Ishikawa (cell line): ENCODE data around the gene ZNF248.
A peak's percentile ranks its signal among the peaks of the same experiment; 100 is the strongest.

Source experiments
- CEBPB ChIP-seq: IDR thresholded peaks from 2 replicates; pipeline ENCODE4 v1.6.1; 2012
- CREB1 ChIP-seq: IDR thresholded peaks from 2 replicates; pipeline ENCODE4 v1.6.1; 2012; ENCODE audit warnings: low read depth
- EGR1 ChIP-seq: IDR thresholded peaks from 2 replicates; pipeline ENCODE4 v1.6.1; 2012
- EP300 ChIP-seq: IDR thresholded peaks from 2 replicates; pipeline ENCODE4 v1.6.1; 2012; ENCODE audit warnings: borderline replicate concordance
- FOXM1 ChIP-seq: IDR thresholded peaks from 2 replicates; pipeline ENCODE4 v1.6.1; 2012; ENCODE audit warnings: low read depth, borderline replicate concordance
- NFIC ChIP-seq: IDR thresholded peaks from 2 replicates; pipeline ENCODE4 v1.6.1; 2012
- RAD21 ChIP-seq: IDR thresholded peaks from 2 replicates; pipeline ENCODE4 v1.6.1; 2012; ENCODE audit warnings: low read depth
- TAF1 ChIP-seq: IDR thresholded peaks from 2 replicates; pipeline ENCODE4 v1.6.1; 2012; ENCODE audit warnings: low read depth, mild to moderate bottlenecking
- TCF12 ChIP-seq: IDR thresholded peaks from 2 replicates; pipeline ENCODE4 v1.6.1; 2012; ENCODE audit warnings: low read depth
- TEAD4 ChIP-seq: IDR thresholded peaks from 2 replicates; pipeline ENCODE4 v1.6.1; 2012
- YY1 ChIP-seq: IDR thresholded peaks from 2 replicates; pipeline ENCODE4 v1.6.1; 2012; ENCODE audit warnings: low read depth
- ZBTB7A ChIP-seq: IDR thresholded peaks from 2 replicates; pipeline ENCODE4 v1.6.1; 2012; ENCODE audit warnings: low read depth
- TF ChIP-seq, protein P1 (sequence below): IDR thresholded peaks from 2 replicates; pipeline ENCODE4 v1.6.1; 2012
- TF ChIP-seq, protein P2 (sequence below): IDR thresholded peaks from 2 replicates; pipeline ENCODE4 v1.6.1; 2012
- TF ChIP-seq, protein P3 (sequence below): IDR thresholded peaks from 2 replicates; pipeline ENCODE4 v1.6.1; 2012; ENCODE audit warnings: low read depth, mild to moderate bottlenecking

ZNF248 gene

DNA sequence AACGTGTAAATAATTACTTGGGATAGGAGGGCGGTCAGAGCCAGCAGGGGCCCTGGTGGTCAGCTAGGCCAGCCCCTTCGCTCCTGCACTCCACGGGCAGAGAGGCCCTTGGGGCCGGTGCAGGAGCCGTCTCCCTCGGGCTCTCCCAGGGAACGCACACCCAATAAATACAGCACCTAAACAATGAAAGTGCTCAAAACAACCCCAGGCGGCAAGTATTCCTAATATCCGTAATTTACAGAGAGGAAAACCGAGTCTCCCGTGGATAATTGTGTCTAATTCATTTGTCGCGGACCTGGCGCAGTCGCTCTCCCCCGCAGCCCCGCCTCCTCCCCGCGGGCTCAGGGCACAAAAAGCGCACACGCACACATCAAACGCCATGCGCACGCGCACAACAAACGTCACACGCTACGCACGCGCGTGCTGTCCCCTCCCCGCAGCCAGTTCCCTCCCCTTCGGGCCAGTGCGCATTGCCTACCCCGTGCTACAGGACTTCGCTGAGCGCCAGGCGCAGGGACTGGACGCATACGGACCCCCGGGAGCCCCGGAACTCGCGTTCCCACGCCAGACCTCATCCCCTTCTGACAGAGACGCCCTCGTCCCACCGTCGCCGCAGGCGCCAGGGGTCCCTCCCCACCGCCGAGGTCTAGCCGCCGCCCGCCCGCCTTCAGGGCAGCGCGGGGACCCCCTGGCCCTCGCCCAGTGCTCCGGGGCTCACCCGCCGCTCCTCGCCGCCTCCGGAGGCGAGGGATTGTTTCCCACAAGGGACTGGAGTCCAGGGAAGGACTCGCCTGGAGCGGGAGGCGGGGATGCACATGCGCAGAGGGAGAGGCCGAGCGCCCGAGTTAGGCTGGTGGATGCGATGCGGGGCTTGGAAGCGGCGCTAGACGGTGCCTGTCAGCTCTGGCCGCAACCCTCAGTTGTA is at the start of gene ZNF248:
TSS of gene ZNF248 (minus strand) at position 324 of the 925 bp plus-strand sequence. CDS start 1,300 bp downstream, outside the sequence.
- TF ChIP-seq ZBTB7A (0 out of 2 replicates have a peak, but pooled peaks have one; percentile 42), RAD21 (no peak), TCF12 (no peak), TEAD4 (no peak), NFIC (no peak), CREB1 (peak; percentile 68; the same call in 1 of the 2 replicates), EP300 (no peak), FOXM1 (no peak), YY1 (no peak), CEBPB (no peak), TAF1 (peak; percentile 92), EGR1 (0 out of 2 replicates have a peak, but pooled peaks have one; percentile 54)
- TF ChIP-seq, protein P1, sequence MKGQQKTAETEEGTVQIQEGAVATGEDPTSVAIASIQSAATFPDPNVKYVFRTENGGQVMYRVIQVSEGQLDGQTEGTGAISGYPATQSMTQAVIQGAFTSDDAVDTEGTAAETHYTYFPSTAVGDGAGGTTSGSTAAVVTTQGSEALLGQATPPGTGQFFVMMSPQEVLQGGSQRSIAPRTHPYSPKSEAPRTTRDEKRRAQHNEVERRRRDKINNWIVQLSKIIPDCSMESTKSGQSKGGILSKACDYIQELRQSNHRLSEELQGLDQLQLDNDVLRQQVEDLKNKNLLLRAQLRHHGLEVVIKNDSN = no peak
- TF ChIP-seq, protein P2, sequence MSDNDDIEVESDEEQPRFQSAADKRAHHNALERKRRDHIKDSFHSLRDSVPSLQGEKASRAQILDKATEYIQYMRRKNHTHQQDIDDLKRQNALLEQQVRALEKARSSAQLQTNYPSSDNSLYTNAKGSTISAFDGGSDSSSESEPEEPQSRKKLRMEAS = peak; percentile 89
- TF ChIP-seq, protein P3, sequence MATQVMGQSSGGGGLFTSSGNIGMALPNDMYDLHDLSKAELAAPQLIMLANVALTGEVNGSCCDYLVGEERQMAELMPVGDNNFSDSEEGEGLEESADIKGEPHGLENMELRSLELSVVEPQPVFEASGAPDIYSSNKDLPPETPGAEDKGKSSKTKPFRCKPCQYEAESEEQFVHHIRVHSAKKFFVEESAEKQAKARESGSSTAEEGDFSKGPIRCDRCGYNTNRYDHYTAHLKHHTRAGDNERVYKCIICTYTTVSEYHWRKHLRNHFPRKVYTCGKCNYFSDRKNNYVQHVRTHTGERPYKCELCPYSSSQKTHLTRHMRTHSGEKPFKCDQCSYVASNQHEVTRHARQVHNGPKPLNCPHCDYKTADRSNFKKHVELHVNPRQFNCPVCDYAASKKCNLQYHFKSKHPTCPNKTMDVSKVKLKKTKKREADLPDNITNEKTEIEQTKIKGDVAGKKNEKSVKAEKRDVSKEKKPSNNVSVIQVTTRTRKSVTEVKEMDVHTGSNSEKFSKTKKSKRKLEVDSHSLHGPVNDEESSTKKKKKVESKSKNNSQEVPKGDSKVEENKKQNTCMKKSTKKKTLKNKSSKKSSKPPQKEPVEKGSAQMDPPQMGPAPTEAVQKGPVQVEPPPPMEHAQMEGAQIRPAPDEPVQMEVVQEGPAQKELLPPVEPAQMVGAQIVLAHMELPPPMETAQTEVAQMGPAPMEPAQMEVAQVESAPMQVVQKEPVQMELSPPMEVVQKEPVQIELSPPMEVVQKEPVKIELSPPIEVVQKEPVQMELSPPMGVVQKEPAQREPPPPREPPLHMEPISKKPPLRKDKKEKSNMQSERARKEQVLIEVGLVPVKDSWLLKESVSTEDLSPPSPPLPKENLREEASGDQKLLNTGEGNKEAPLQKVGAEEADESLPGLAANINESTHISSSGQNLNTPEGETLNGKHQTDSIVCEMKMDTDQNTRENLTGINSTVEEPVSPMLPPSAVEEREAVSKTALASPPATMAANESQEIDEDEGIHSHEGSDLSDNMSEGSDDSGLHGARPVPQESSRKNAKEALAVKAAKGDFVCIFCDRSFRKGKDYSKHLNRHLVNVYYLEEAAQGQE = no peak

DNA sequence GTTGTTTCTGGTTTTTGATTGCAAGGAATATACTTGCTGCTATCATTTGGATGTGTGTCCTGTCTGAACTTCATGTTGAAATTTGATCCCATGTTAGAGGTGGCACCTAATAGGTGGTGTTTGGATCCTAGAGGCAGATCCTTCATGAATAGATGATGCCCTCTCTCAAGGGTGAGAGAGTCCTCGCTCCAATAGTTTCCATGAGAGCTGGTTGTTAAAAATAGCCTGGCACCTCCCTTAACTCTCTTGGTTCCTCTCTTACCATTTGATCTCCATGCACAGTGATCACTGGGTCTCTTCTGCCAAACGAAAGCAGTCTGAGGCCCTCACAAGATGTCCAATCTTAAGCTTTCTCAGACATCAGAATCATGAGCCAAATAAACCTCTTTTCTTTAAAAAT is 49.0 kb upstream of the ZNF248 start:
- TF ChIP-seq CREB1 = no peak
- no peak for TF ChIP-seq EP300
- no peak for TF ChIP-seq CEBPB
- no peak for TF ChIP-seq NFIC
- TF ChIP-seq RAD21 = no peak
- TF ChIP-seq YY1 = no peak
- TF ChIP-seq, protein P1 = no peak
- no peak for TF ChIP-seq TEAD4
- no peak for TF ChIP-seq FOXM1
- TF ChIP-seq TAF1 = no peak
- no peak for TF ChIP-seq TCF12
- no peak for TF ChIP-seq EGR1

DNA sequence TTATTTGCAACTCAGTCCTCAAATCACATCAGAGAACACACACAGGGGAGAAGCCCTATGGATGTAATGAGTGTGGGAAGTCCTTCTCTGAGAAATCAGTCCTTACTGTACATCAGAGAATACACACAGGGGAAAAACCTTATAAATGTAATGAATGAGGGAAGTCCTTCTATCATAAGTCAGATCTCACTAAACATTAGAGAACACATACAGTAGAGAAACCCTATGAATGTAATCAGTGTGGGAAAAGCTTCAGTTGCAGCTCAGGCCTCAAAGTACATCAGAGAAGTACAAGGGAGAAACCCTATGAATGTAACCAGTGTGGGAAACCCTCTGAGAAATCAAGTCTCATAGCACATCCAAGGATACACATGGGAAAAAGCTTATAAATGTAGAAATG is 39.0 kb upstream of the ZNF248 start:
- TF ChIP-seq, protein P3 = no peak
- TF ChIP-seq FOXM1 (no peak), TCF12 (no peak), EGR1 (no peak), CEBPB (no peak), ZBTB7A (no peak), NFIC (no peak), TAF1 (no peak), EP300 (no peak), RAD21 (no peak), CREB1 (no peak), YY1 (no peak), TEAD4 (no peak)
- TF ChIP-seq, protein P1 = no peak

DNA sequence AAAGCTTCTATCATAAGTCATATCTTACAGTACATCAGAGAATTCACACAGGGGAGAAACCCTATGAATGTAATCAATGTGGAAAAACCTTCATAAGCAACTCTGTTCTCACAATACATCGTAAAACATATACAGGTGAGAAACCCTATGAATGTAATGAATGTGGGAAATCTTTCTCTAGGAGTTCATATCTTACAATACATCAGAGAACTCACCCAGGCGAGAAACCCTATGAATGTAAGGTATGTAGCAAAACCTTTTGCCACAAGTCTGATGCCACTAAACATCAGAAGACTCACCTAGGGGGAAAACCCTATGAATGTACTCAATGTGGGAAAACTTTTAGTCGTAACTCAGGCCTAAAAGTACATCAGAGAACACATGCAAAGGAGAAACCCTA is 38.3 kb upstream of the ZNF248 start:
- TF ChIP-seq YY1 (no peak), CEBPB (no peak), RAD21 (no peak), NFIC (no peak), FOXM1 (no peak), EGR1 (no peak), ZBTB7A (no peak), EP300 (no peak), CREB1 (no peak), TCF12 (no peak), TEAD4 (no peak), TAF1 (no peak)
- TF ChIP-seq, protein P3 = no peak
- TF ChIP-seq, protein P1 = no peak
- TF ChIP-seq, protein P2 = no peak
